OCI-LY3 (cell line): ENCODE results near the gene LYST.

Experiments
- CTCF ChIP-seq: fragments of 200-600, 300-600 bp; sonication (generic); IDR thresholded peaks from 2 replicates; pipeline ENCODE4 v1.5.1; 2014; ENCODE audit warnings: antibody characterized with exemption, low read length, low read depth
- EZH2phosphoT487 ChIP-seq: fragments of 200-600 bp; shearing (Covaris generic); IDR thresholded peaks from 2 replicates; pipeline ENCODE4 v1.6.1; 2018; ENCODE audit warnings: antibody characterized with exemption, mixed run types, low read depth

GRCh38 chr1:235888119-235888643 is 21.5 kb upstream of the LYST start:
- no peak for TF ChIP-seq CTCF
- no peak for TF ChIP-seq EZH2phosphoT487
